ENCODE measurements around the gene ETF1.

GRCh38 chr5:138573223-138573622 lies 30.2 kb upstream of the ETF1 start:
- TF ChIP-seq MAX (IDR thresholded peaks at IDR 0.05) = no peak
- TF ChIP-seq TAF1 (IDR thresholded peaks at IDR 0.05; ENCODE audit: low read depth) = no peak
- TF ChIP-seq CEBPB (IDR thresholded peaks at IDR 0.05) = no peak
- no peak for TF ChIP-seq CREB1 (IDR thresholded peaks at IDR 0.05; ENCODE audit: low read depth)
- TF ChIP-seq REST (IDR thresholded peaks at IDR 0.05; ENCODE audit: low read depth) = no peak
- TF ChIP-seq EGR1 (IDR thresholded peaks at IDR 0.05) = no peak
- no peak for TF ChIP-seq RAD21 (IDR thresholded peaks at IDR 0.05; ENCODE audit: low read depth)
- TF ChIP-seq EP300 (IDR thresholded peaks at IDR 0.05; ENCODE audit: borderline replicate concordance) = no peak
- no peak for TF ChIP-seq TCF12 (IDR thresholded peaks at IDR 0.05; ENCODE audit: low read depth)
- no peak for TF ChIP-seq ZBTB7A (IDR thresholded peaks at IDR 0.05; ENCODE audit: low read depth)
- no peak for TF ChIP-seq NFIC (IDR thresholded peaks at IDR 0.05)
